HCT116 (cell line): ENCODE data around the gene ATP6V0D1. TPM values are rescaled to one million over a fixed set of nuclear protein-coding genes. Genes with fewer than 3 reads are reported as not detected.

Source experiments
- ATAC-seq: fragments of 200-7000 bp; cut with Tn5 transposase; 2 replicates; pipeline ENCODE4 v1.9.1; 2020; ENCODE audit warnings: mild to moderate bottlenecking, moderate library complexity
- BruUV-seq: library from RNA; stranded (reverse); fragments of 400-500 nt; replicated peaks from 2 replicates; lab custom pipeline; 2021; lab: Mats Ljungman, UMichigan
- CTCF ChIA-PET: fragments of 300-600 bp; sonication (Branson Sonifier 250); formaldehyde crosslinking; loops from one replicate; lab custom pipeline; 2021; ENCODE audit warnings: antibody characterized with exemption; lab: Charles Lee
- POLR2A ChIA-PET: fragments of 300-600, 350-600 bp; sonication (Branson Sonifier 250); formaldehyde crosslinking; loops from one replicate; lab custom pipeline; 2021; ENCODE audit warnings: antibody characterized with exemption; lab: Charles Lee
- RAD21 ChIA-PET, 2 experiments: fragments of 300-600 bp; sonication (Branson Sonifier 250); formaldehyde crosslinking; loops; one replicate each; lab custom pipeline; 2023; ENCODE audit warnings: low total read pairs in 2 of 2; ENCODE audit not compliant: uncharacterized antibody in 2 of 2, unreplicated experiment in 2 of 2, low non-redundant PET in 1 of 2; lab: Charles Lee
- DNase-seq: peaks from one replicate; pipeline ENCODE4 v3.0.0-alpha.2; 2010; ENCODE audit warnings: low read depth, low spot score
- H2AFZ ChIP-seq: fragments of 200-600 bp; shearing (Covaris generic), sonication (generic); 2 replicates; pipeline ENCODE4 v1.6.1; 2017; ENCODE audit warnings: low read depth, mixed run types, mixed read lengths, antibody characterized with exemption, low read length; ENCODE audit not compliant: poor library complexity, severe bottlenecking
- H3K27ac ChIP-seq: 2 replicates; pipeline ENCODE4 v1.5.1; 2012; ENCODE audit warnings: low read depth, low read length
- H3K27me3 ChIP-seq: fragments of 200-600 bp; sonication (generic); 2 replicates; pipeline ENCODE4 v1.6.1; 2016; ENCODE audit warnings: mixed run types, low read length, mixed read lengths; ENCODE audit not compliant: insufficient read depth
- H3K36me3 ChIP-seq, 2 experiments: fragments of 200-500 bp in 1 of 2; fragments of 200-600 bp in 1 of 2; sonication (Bioruptor generic) in 1 of 2; sonication (generic) in 1 of 2; 2 replicates each; pipeline versions ENCODE4 v1.5.1 to v1.6.1; 2014 to 2016; ENCODE audit warnings: low read length in 2 of 2, inconsistent platforms in 1 of 2, mixed read lengths in 1 of 2, mixed run types in 1 of 2; ENCODE audit not compliant: insufficient read depth in 2 of 2, control insufficient read depth in 1 of 2
- H3K4me1 ChIP-seq, 2 experiments: fragments of 200-600 bp in 1 of 2; sonication (generic) in 1 of 2; 2 replicates each; pipeline versions ENCODE4 v1.5.1 to v1.6.1; 2012 to 2017; ENCODE audit warnings: low read length in 2 of 2, inconsistent platforms in 1 of 2, mild to moderate bottlenecking in 1 of 2, mixed read lengths in 1 of 2, mixed run types in 1 of 2, moderate library complexity in 1 of 2; ENCODE audit not compliant: insufficient read depth in 2 of 2, control insufficient read depth in 1 of 2
- H3K4me2 ChIP-seq: fragments of 200-600 bp; sonication (generic); 2 replicates; pipeline ENCODE4 v1.6.1; 2017; ENCODE audit warnings: mixed run types, low read length, mixed read lengths
- H3K4me3 ChIP-seq, 2 experiments: fragments of 200-600 bp in 1 of 2; sonication (generic) in 1 of 2; replicated peaks in 1 of 2; 2 replicates each; pipeline ENCODE4 v1.5.1; 2011 to 2016; ENCODE audit warnings: low read length in 2 of 2, control low read depth in 1 of 2, low read depth in 1 of 2, mild to moderate bottlenecking in 1 of 2, mixed read lengths in 1 of 2, mixed run types in 1 of 2
- H3K79me2 ChIP-seq: fragments of 200-600 bp; sonication (generic); 2 replicates; pipeline ENCODE4 v1.6.1; 2017; ENCODE audit warnings: mild to moderate bottlenecking, mixed run types, low read length, moderate library complexity, mixed read lengths; ENCODE audit not compliant: insufficient read depth
- H3K9ac ChIP-seq: fragments of 200-600 bp; sonication (generic); 2 replicates; pipeline ENCODE4 v1.6.1; 2016; ENCODE audit warnings: low read length, mixed read lengths
- H3K9me2 ChIP-seq: fragments of 200-600 bp; sonication (generic), shearing (Covaris generic); 2 replicates; pipeline ENCODE4 v1.6.1; 2017; ENCODE audit warnings: mixed run types, mild to moderate bottlenecking, moderate library complexity; ENCODE audit not compliant: insufficient read depth
- H3K9me3 ChIP-seq, 2 experiments: fragments of 200-500 bp in 1 of 2; fragments of 200-600 bp in 1 of 2; sonication (Bioruptor generic) in 1 of 2; sonication (generic) in 1 of 2; 2 replicates each; pipeline ENCODE4 v1.6.1; 2014 to 2017; ENCODE audit warnings: low read length in 2 of 2, mixed read lengths in 2 of 2, inconsistent platforms in 1 of 2, low read depth in 1 of 2, mild to moderate bottlenecking in 1 of 2, mixed run types in 1 of 2, moderate library complexity in 1 of 2; ENCODE audit not compliant: control insufficient read depth in 1 of 2, insufficient read depth in 1 of 2
- H4K20me1 ChIP-seq: fragments of 200-600 bp; sonication (generic), shearing (Covaris generic); 2 replicates; pipeline ENCODE4 v1.6.1; 2017; ENCODE audit warnings: mixed run types, mild to moderate bottlenecking, moderate library complexity; ENCODE audit not compliant: insufficient read depth
- CTCF ChIP-seq, 3 experiments: fragments of 200-600 bp in 1 of 3; sonication (generic) in 1 of 3; IDR thresholded peaks in 2 of 3; conservative IDR thresholded peaks in 1 of 3; 2 replicates each; pipeline ENCODE4 v1.5.1; 2012 to 2017; ENCODE audit warnings: low read depth in 2 of 3, low read length in 2 of 3, antibody characterized with exemption in 1 of 3, borderline replicate concordance in 1 of 3, control low read depth in 1 of 3, mild to moderate bottlenecking in 1 of 3, mixed read lengths in 1 of 3, mixed run types in 1 of 3, moderate library complexity in 1 of 3; ENCODE audit not compliant: insufficient read depth in 1 of 3
- ELF1 ChIP-seq: IDR thresholded peaks from 2 replicates; pipeline ENCODE4 v1.6.1; 2012; ENCODE audit warnings: low read depth, borderline replicate concordance
- EZH2 ChIP-seq: fragments of 200-600 bp; sonication (generic); IDR thresholded peaks from 2 replicates; pipeline ENCODE4 v1.6.1; 2017; ENCODE audit warnings: antibody characterized with exemption, mixed run types
- EZH2phosphoT487 ChIP-seq: fragments of 200-600 bp; IDR thresholded peaks from 2 replicates; pipeline ENCODE4 v1.6.1; 2018; ENCODE audit warnings: antibody characterized with exemption, borderline replicate concordance
- FOSL1 ChIP-seq: IDR thresholded peaks from 2 replicates; pipeline ENCODE4 v1.6.1; 2012; ENCODE audit warnings: low read depth
- JUND ChIP-seq: IDR thresholded peaks from 2 replicates; pipeline ENCODE4 v1.6.1; 2012
- RAD21 ChIP-seq: IDR thresholded peaks from 2 replicates; pipeline ENCODE4 v1.6.1; 2012; ENCODE audit warnings: low read depth, mild to moderate bottlenecking
- ZBTB33 ChIP-seq: IDR thresholded peaks from 2 replicates; pipeline ENCODE4 v1.6.1; 2011; ENCODE audit warnings: mild to moderate bottlenecking, low read length, moderate library complexity; ENCODE audit not compliant: insufficient replicate concordance; ENCODE audit errors: extremely low read depth
- ZFX ChIP-seq: fragments of 450-650 bp; IDR thresholded peaks from 2 replicates; pipeline ENCODE4 v1.6.1; 2017
- ZNF274 ChIP-seq: fragments of 200-500 bp; sonication (Bioruptor generic); IDR thresholded peaks from 2 replicates; pipeline ENCODE4 v1.6.1; 2014; ENCODE audit warnings: mild to moderate bottlenecking, low read depth, low read length, inconsistent platforms
- intact Hi-C: fragments of 100-400 bp; cut with micrococcal nuclease; formaldehyde crosslinking; loops from 2 replicates; pipeline ENCODE4 v1.10.0; 2022
- total RNA-seq: library from RNA; stranded (reverse); gene quantifications from one replicate; pipeline ENCODE4 v1.2.1, GENCODE V29; 2021; ENCODE audit not compliant: unreplicated experiment

ATP6V0D1 gene
- total RNA-seq, 1 experiment from 2014 or later, result 36.6 TPM

- no peak for TF ChIP-seq ZBTB33
Observed at GRCh38 chr16:67438098-67438791, 42.7 kb downstream of the ATP6V0D1 start (continued).

- Histone ChIP-seq H3K36me3 (peaks cover 0 to 7% of the 10 kb centered on the region in 2 experiments; a peak in 1 of 4 replicates), H3K9me2 (no peaks in the 10 kb centered on the region), H3K4me2 (no peak overlapping the region), H3K4me3 (no peak overlapping the region), H4K20me1 (no peaks in the 10 kb centered on the region), H3K27me3 (no peaks in the 10 kb centered on the region), H2AFZ (no peak overlapping the region), H3K9ac (no peak overlapping the region), H3K79me2 (no peaks in the 10 kb centered on the region), H3K4me1 (peaks cover 0 to 3% of the 10 kb centered on the region in 2 experiments; a peak in 1 of 4 replicates), H3K9me3 (no peaks in the 10 kb centered on the region), H3K27ac (no peak overlapping the region)
- no TSS peak for BruUV-seq
- TF ChIP-seq EZH2 (no peak), ZFX (no peak), ZBTB33 (no peak), ELF1 (no peak), JUND (no peak), RAD21 (no peak), FOSL1 (no peak), EZH2phosphoT487 (no peak), CTCF (IDR thresholded peaks at IDR 0.05 in 2 of 3, conservative IDR thresholded peaks at IDR 0.05 in 1 of 3; ENCODE audit: borderline replicate concordance in 1 of 3, insufficient read depth in 1 of 3, low read depth in 2 of 3, low read length in 2 of 3) (no peak), ZNF274 (no peak)
- ChIA-PET RAD21 (no interaction called here), CTCF (interaction anchor here (0.8 kb wide), 1 partner anchor 152 kb away, joined by 3 read pairs; no protein-coding TSS in a partner anchor), POLR2A (no interaction called here)
- intact Hi-C loops, result no loop called here
- no peak for DNase-seq
- ATAC-seq, result no peak
Observed at GRCh38 chr16:67437513-67437912, 43.4 kb downstream of the ATP6V0D1 start.
